Panc1 (cell line): ENCODE results near the gene PPHLN1. TPM values are rescaled to one million over a fixed set of nuclear protein-coding genes. Genes with fewer than 3 reads are reported as not detected.

ENCODE experiments used
- ATAC-seq: fragments of 200-7000 bp; cut with Tn5 transposase; 2 replicates; pipeline ENCODE4 v1.9.1; 2020; ENCODE audit warnings: mild to moderate bottlenecking, moderate library complexity
- BruUV-seq: library from RNA; stranded (reverse); fragments of 400-500 nt; replicated peaks from 2 replicates; lab custom pipeline; 2021; lab: Mats Ljungman, UMichigan
- CTCF ChIA-PET: fragments of 300-600 bp; sonication (Branson Sonifier 250); formaldehyde crosslinking; loops from one replicate; lab custom pipeline; 2022; ENCODE audit warnings: antibody characterized with exemption; lab: Charles Lee
- POLR2A ChIA-PET: fragments of 300-600 bp; sonication (Branson Sonifier 250); formaldehyde crosslinking; loops from one replicate; lab custom pipeline; 2022; ENCODE audit warnings: antibody characterized with exemption; lab: Charles Lee
- DNase-seq: peaks from one replicate; pipeline ENCODE4 v3.0.0-alpha.2; 2010; ENCODE audit warnings: low read depth, low spot score
- H3K27ac ChIP-seq: 2 replicates; pipeline ENCODE4 v1.5.1; 2011; ENCODE audit warnings: mild to moderate bottlenecking, low read length, inconsistent platforms
- H3K27me3 ChIP-seq: fragments of 200-500 bp; sonication (Bioruptor generic); 2 replicates; pipeline ENCODE4 v1.6.0; 2014; ENCODE audit warnings: low read length, inconsistent platforms; ENCODE audit not compliant: control insufficient read depth, insufficient read depth
- H3K36me3 ChIP-seq: fragments of 200-500 bp; sonication (Bioruptor generic); 2 replicates; pipeline ENCODE4 v1.5.1; 2014; ENCODE audit warnings: inconsistent platforms, mild to moderate bottlenecking, low read length, moderate library complexity; ENCODE audit not compliant: control insufficient read depth, insufficient read depth
- H3K4me1 ChIP-seq: 2 replicates; pipeline ENCODE4 v1.5.1; 2011; ENCODE audit warnings: inconsistent platforms, mild to moderate bottlenecking, low read length, moderate library complexity; ENCODE audit not compliant: control insufficient read depth, insufficient read depth
- H3K4me3 ChIP-seq, 2 experiments: 2 replicates each; pipeline ENCODE4 v1.5.1; 2011 to 2012; ENCODE audit warnings: low read depth in 2 of 2, low read length in 2 of 2, mild to moderate bottlenecking in 2 of 2, inconsistent platforms in 1 of 2, moderate library complexity in 1 of 2
- H3K9me3 ChIP-seq: fragments of 200-500 bp; sonication (Bioruptor generic); 2 replicates; pipeline ENCODE4 v1.5.1; 2014; ENCODE audit warnings: low read depth, mild to moderate bottlenecking, inconsistent platforms, low read length, moderate library complexity; ENCODE audit not compliant: control insufficient read depth, insufficient read depth
- CTCF ChIP-seq: fragments of 450-650 bp; IDR thresholded peaks from 2 replicates; pipeline ENCODE4 v1.5.1; 2017; ENCODE audit warnings: mild to moderate bottlenecking
- POLR2AphosphoS5 ChIP-seq: IDR thresholded peaks from 2 replicates; pipeline ENCODE4 v1.6.1; 2012; ENCODE audit warnings: mild to moderate bottlenecking, low read depth, low read length, moderate library complexity
- REST ChIP-seq, 2 experiments: IDR thresholded peaks; 2 replicates each; pipeline ENCODE4 v1.6.1; 2011 to 2012; ENCODE audit warnings: low read depth in 2 of 2, control low read depth in 1 of 2, low read length in 1 of 2, mild to moderate bottlenecking in 1 of 2, moderate library complexity in 1 of 2; ENCODE audit not compliant: insufficient read depth in 1 of 2
- SIN3A ChIP-seq: IDR thresholded peaks from 2 replicates; pipeline ENCODE4 v1.6.1; 2012; ENCODE audit warnings: low read depth, mild to moderate bottlenecking, low read length, moderate library complexity, borderline replicate concordance; ENCODE audit not compliant: insufficient read depth
- TCF7L2 ChIP-seq: IDR thresholded peaks from 2 replicates; pipeline ENCODE4 v1.6.1; 2011; ENCODE audit warnings: mild to moderate bottlenecking, low read depth, low read length, inconsistent platforms
- in situ Hi-C: cut with HindIII; loops from 2 replicates; pipeline ENCODE4 v1.10.0; 2016; ENCODE audit warnings: low sequenced_read_pairs, low pct_unique_long_range_greater_than_20kb
- intact Hi-C: fragments of 100-400 bp; cut with micrococcal nuclease; formaldehyde crosslinking; loops from one replicate; pipeline ENCODE4 v1.10.0; 2022; ENCODE audit not compliant: unreplicated experiment
- total RNA-seq: library from RNA; stranded (reverse); gene quantifications from one replicate; pipeline ENCODE4 v1.2.1, GENCODE V29; 2021; ENCODE audit not compliant: unreplicated experiment

PPHLN1 gene
- total RNA-seq, 1 experiment from 2014 or later, result 56.5 TPM

- no TSS peak for BruUV-seq
- Histone ChIP-seq H3K27me3 (no peaks in the 10 kb centered on the region), H3K27ac (no peak overlapping the region), H3K4me1 (peaks cover 6% of the 10 kb centered on the region), H3K36me3 (no peaks in the 10 kb centered on the region; the same call in 1 of the 2 replicates), H3K9me3 (no peaks in the 10 kb centered on the region), H3K4me3 (no peak overlapping the region)
- intact Hi-C loops (no loop called here), in situ Hi-C loops (no loop called here)
- ChIA-PET POLR2A (no interaction called here), CTCF (no interaction called here)
- TF ChIP-seq SIN3A, result no peak
- no peak for TF ChIP-seq TCF7L2
- no peak for TF ChIP-seq CTCF
- no peak for TF ChIP-seq REST (IDR thresholded peaks at IDR 0.05; ENCODE audit: insufficient read depth in 1 of 2, low read depth in 2 of 2, low read length in 1 of 2)
- TF ChIP-seq POLR2AphosphoS5, result no peak
- DNase-seq, result no peak
- no peak for ATAC-seq
Measured at GRCh38 chr12:42444192-42444943, 118.4 kb downstream of the PPHLN1 start.

GRCh38 chr12:42445891-42446290 is 119.9 kb downstream of the PPHLN1 start:
- POLR2A ChIA-PET, result no interaction called here
- BruUV-seq, result no TSS peak
- no peaks in the 10 kb centered on the region for H3K27me3 ChIP-seq
- peaks cover 6% of the 10 kb centered on the region for H3K4me1 ChIP-seq
- intact Hi-C loops, result no loop called here
- in situ Hi-C loops, result no loop called here
- CTCF ChIA-PET, result no interaction called here
- no peaks in the 10 kb centered on the region for H3K9me3 ChIP-seq
- TF ChIP-seq TCF7L2 (no peak), REST (IDR thresholded peaks at IDR 0.05; ENCODE audit: insufficient read depth in 1 of 2, low read depth in 2 of 2, low read length in 1 of 2) (no peak), CTCF (no peak), POLR2AphosphoS5 (no peak), SIN3A (no peak)
- H3K4me3 ChIP-seq, result no peak overlapping the region
- H3K27ac ChIP-seq, result no peak overlapping the region
- no peaks in the 10 kb centered on the region; the same call in 1 of the 2 replicates for H3K36me3 ChIP-seq
- ATAC-seq (no peak), DNase-seq (no peak)
